HCT116 (cell line): ENCODE results near the gene MAPKAP1. TPM values are rescaled to one million over a fixed set of nuclear protein-coding genes. Genes with fewer than 3 reads are reported as not detected.

ENCODE experiments used
- ATAC-seq: fragments of 200-7000 bp; cut with Tn5 transposase; 2 replicates; pipeline ENCODE4 v1.9.1; 2020; ENCODE audit warnings: mild to moderate bottlenecking, moderate library complexity
- BruUV-seq: library from RNA; stranded (reverse); fragments of 400-500 nt; replicated peaks from 2 replicates; lab custom pipeline; 2021; lab: Mats Ljungman, UMichigan
- CTCF ChIA-PET: fragments of 300-600 bp; sonication (Branson Sonifier 250); formaldehyde crosslinking; loops from one replicate; lab custom pipeline; 2021; ENCODE audit warnings: antibody characterized with exemption; lab: Charles Lee
- POLR2A ChIA-PET: fragments of 300-600, 350-600 bp; sonication (Branson Sonifier 250); formaldehyde crosslinking; loops from one replicate; lab custom pipeline; 2021; ENCODE audit warnings: antibody characterized with exemption; lab: Charles Lee
- RAD21 ChIA-PET, 2 experiments: fragments of 300-600 bp; sonication (Branson Sonifier 250); formaldehyde crosslinking; loops; one replicate each; lab custom pipeline; 2023; ENCODE audit warnings: low total read pairs in 2 of 2; ENCODE audit not compliant: uncharacterized antibody in 2 of 2, unreplicated experiment in 2 of 2, low non-redundant PET in 1 of 2; lab: Charles Lee
- DNase-seq: peaks from one replicate; pipeline ENCODE4 v3.0.0-alpha.2; 2010; ENCODE audit warnings: low read depth, low spot score
- H2AFZ ChIP-seq: fragments of 200-600 bp; shearing (Covaris generic), sonication (generic); 2 replicates; pipeline ENCODE4 v1.6.1; 2017; ENCODE audit warnings: low read depth, mixed run types, mixed read lengths, antibody characterized with exemption, low read length; ENCODE audit not compliant: poor library complexity, severe bottlenecking
- H3K27ac ChIP-seq: 2 replicates; pipeline ENCODE4 v1.5.1; 2012; ENCODE audit warnings: low read depth, low read length
- H3K27me3 ChIP-seq: fragments of 200-600 bp; sonication (generic); 2 replicates; pipeline ENCODE4 v1.6.1; 2016; ENCODE audit warnings: mixed run types, low read length, mixed read lengths; ENCODE audit not compliant: insufficient read depth
- H3K36me3 ChIP-seq, 2 experiments: fragments of 200-500 bp in 1 of 2; fragments of 200-600 bp in 1 of 2; sonication (Bioruptor generic) in 1 of 2; sonication (generic) in 1 of 2; 2 replicates each; pipeline versions ENCODE4 v1.5.1 to v1.6.1; 2014 to 2016; ENCODE audit warnings: low read length in 2 of 2, inconsistent platforms in 1 of 2, mixed read lengths in 1 of 2, mixed run types in 1 of 2; ENCODE audit not compliant: insufficient read depth in 2 of 2, control insufficient read depth in 1 of 2
- H3K4me1 ChIP-seq, 2 experiments: fragments of 200-600 bp in 1 of 2; sonication (generic) in 1 of 2; 2 replicates each; pipeline versions ENCODE4 v1.5.1 to v1.6.1; 2012 to 2017; ENCODE audit warnings: low read length in 2 of 2, inconsistent platforms in 1 of 2, mild to moderate bottlenecking in 1 of 2, mixed read lengths in 1 of 2, mixed run types in 1 of 2, moderate library complexity in 1 of 2; ENCODE audit not compliant: insufficient read depth in 2 of 2, control insufficient read depth in 1 of 2
- H3K4me2 ChIP-seq: fragments of 200-600 bp; sonication (generic); 2 replicates; pipeline ENCODE4 v1.6.1; 2017; ENCODE audit warnings: mixed run types, low read length, mixed read lengths
- H3K4me3 ChIP-seq, 2 experiments: fragments of 200-600 bp in 1 of 2; sonication (generic) in 1 of 2; replicated peaks in 1 of 2; 2 replicates each; pipeline ENCODE4 v1.5.1; 2011 to 2016; ENCODE audit warnings: low read length in 2 of 2, control low read depth in 1 of 2, low read depth in 1 of 2, mild to moderate bottlenecking in 1 of 2, mixed read lengths in 1 of 2, mixed run types in 1 of 2
- H3K79me2 ChIP-seq: fragments of 200-600 bp; sonication (generic); 2 replicates; pipeline ENCODE4 v1.6.1; 2017; ENCODE audit warnings: mild to moderate bottlenecking, mixed run types, low read length, moderate library complexity, mixed read lengths; ENCODE audit not compliant: insufficient read depth
- H3K9ac ChIP-seq: fragments of 200-600 bp; sonication (generic); 2 replicates; pipeline ENCODE4 v1.6.1; 2016; ENCODE audit warnings: low read length, mixed read lengths
- H3K9me2 ChIP-seq: fragments of 200-600 bp; sonication (generic), shearing (Covaris generic); 2 replicates; pipeline ENCODE4 v1.6.1; 2017; ENCODE audit warnings: mixed run types, mild to moderate bottlenecking, moderate library complexity; ENCODE audit not compliant: insufficient read depth
- H3K9me3 ChIP-seq, 2 experiments: fragments of 200-500 bp in 1 of 2; fragments of 200-600 bp in 1 of 2; sonication (Bioruptor generic) in 1 of 2; sonication (generic) in 1 of 2; 2 replicates each; pipeline ENCODE4 v1.6.1; 2014 to 2017; ENCODE audit warnings: low read length in 2 of 2, mixed read lengths in 2 of 2, inconsistent platforms in 1 of 2, low read depth in 1 of 2, mild to moderate bottlenecking in 1 of 2, mixed run types in 1 of 2, moderate library complexity in 1 of 2; ENCODE audit not compliant: control insufficient read depth in 1 of 2, insufficient read depth in 1 of 2
- H4K20me1 ChIP-seq: fragments of 200-600 bp; sonication (generic), shearing (Covaris generic); 2 replicates; pipeline ENCODE4 v1.6.1; 2017; ENCODE audit warnings: mixed run types, mild to moderate bottlenecking, moderate library complexity; ENCODE audit not compliant: insufficient read depth
- CBX3 ChIP-seq: IDR thresholded peaks from 2 replicates; pipeline ENCODE4 v1.6.1; 2012; ENCODE audit warnings: low read depth
- ELF1 ChIP-seq: IDR thresholded peaks from 2 replicates; pipeline ENCODE4 v1.6.1; 2012; ENCODE audit warnings: low read depth, borderline replicate concordance
- EZH2phosphoT487 ChIP-seq: fragments of 200-600 bp; IDR thresholded peaks from 2 replicates; pipeline ENCODE4 v1.6.1; 2018; ENCODE audit warnings: antibody characterized with exemption, borderline replicate concordance
- FOSL1 ChIP-seq: IDR thresholded peaks from 2 replicates; pipeline ENCODE4 v1.6.1; 2012; ENCODE audit warnings: low read depth
- JUND ChIP-seq: IDR thresholded peaks from 2 replicates; pipeline ENCODE4 v1.6.1; 2012
- POLR2AphosphoS5 ChIP-seq: IDR thresholded peaks from 2 replicates; pipeline ENCODE4 v1.6.1; 2011; ENCODE audit warnings: mild to moderate bottlenecking, low read depth, low read length, moderate library complexity
- RAD21 ChIP-seq: IDR thresholded peaks from 2 replicates; pipeline ENCODE4 v1.6.1; 2012; ENCODE audit warnings: low read depth, mild to moderate bottlenecking
- SIN3A ChIP-seq: IDR thresholded peaks from 2 replicates; pipeline ENCODE4 v1.6.1; 2012; ENCODE audit warnings: low read depth
- TCF7L2 ChIP-seq: IDR thresholded peaks from 2 replicates; pipeline ENCODE4 v1.7.0; 2011; ENCODE audit warnings: borderline replicate concordance, inconsistent platforms; ENCODE audit not compliant: insufficient read depth, insufficient read length; ENCODE audit errors: extremely low read depth
- YY1 ChIP-seq: IDR thresholded peaks from 2 replicates; pipeline ENCODE4 v1.6.1; 2011; ENCODE audit warnings: low read length, low read depth, moderate library complexity, mild to moderate bottlenecking; ENCODE audit not compliant: insufficient replicate concordance; ENCODE audit errors: extremely low read depth
- ZFX ChIP-seq: fragments of 450-650 bp; IDR thresholded peaks from 2 replicates; pipeline ENCODE4 v1.6.1; 2017
- ZNF274 ChIP-seq: fragments of 200-500 bp; sonication (Bioruptor generic); IDR thresholded peaks from 2 replicates; pipeline ENCODE4 v1.6.1; 2014; ENCODE audit warnings: mild to moderate bottlenecking, low read depth, low read length, inconsistent platforms
- intact Hi-C: fragments of 100-400 bp; cut with micrococcal nuclease; formaldehyde crosslinking; loops from 2 replicates; pipeline ENCODE4 v1.10.0; 2022
- total RNA-seq: library from RNA; stranded (reverse); gene quantifications from one replicate; pipeline ENCODE4 v1.2.1, GENCODE V29; 2021; ENCODE audit not compliant: unreplicated experiment
- TF ChIP-seq, protein P1 (sequence below): IDR thresholded peaks from 2 replicates; pipeline ENCODE4 v1.6.1; 2012
- TF ChIP-seq, protein P2 (sequence below), 3 experiments: fragments of 200-600 bp in 1 of 3; sonication (generic) in 1 of 3; IDR thresholded peaks in 2 of 3; conservative IDR thresholded peaks in 1 of 3; 2 replicates each; pipeline ENCODE4 v1.5.1; 2012 to 2017; ENCODE audit warnings: low read depth in 2 of 3, low read length in 2 of 3, antibody characterized with exemption in 1 of 3, borderline replicate concordance in 1 of 3, control low read depth in 1 of 3, mild to moderate bottlenecking in 1 of 3, mixed read lengths in 1 of 3, mixed run types in 1 of 3, moderate library complexity in 1 of 3; ENCODE audit not compliant: insufficient read depth in 1 of 3
- TF ChIP-seq, protein P3 (sequence below): IDR thresholded peaks from 2 replicates; pipeline ENCODE4 v1.6.1; 2012

Gene MAPKAP1
- total RNA-seq, 1 experiment from 2014 or later = 72.5 TPM

DNA sequence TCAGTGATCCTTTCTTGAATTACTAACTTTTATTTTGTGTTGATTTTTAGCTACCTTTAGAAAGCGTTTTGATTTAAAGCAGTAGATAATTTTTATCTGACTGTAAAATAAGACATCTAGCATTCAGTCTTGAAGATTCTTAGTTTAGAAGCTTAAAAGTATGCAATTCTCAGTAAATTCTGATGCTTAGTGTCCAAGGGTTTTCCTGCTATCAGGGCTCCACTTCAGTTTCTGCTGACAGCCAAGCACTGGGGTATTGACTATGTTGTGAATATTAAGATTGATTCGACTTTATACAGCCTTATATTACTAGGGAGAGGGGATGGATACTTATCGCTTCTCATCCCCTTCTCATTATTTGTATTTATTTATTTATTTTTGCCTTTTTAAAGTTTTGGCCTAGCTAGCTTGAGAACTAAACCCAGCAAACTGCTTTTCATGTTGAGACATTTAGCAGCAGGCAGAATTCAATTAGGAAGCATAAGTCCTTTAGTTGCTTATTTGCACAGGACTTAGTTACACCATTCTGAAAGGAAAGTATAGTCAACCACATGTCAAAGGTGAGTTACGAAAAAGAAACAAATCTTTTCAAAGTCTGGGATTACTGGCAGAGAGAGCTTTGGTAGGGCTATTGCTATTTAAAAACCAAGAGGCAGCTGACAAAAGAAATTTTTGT lies 43.1 kb upstream of the MAPKAP1 start:
- no peak overlapping the region for H3K27ac ChIP-seq
- H3K27me3 ChIP-seq = no peaks in the 10 kb centered on the region
- no peaks in the 10 kb centered on the region for H4K20me1 ChIP-seq
- H3K4me3 ChIP-seq = no peak overlapping the region
- H3K9me3 ChIP-seq = no peaks in the 10 kb centered on the region
- TF ChIP-seq FOSL1 (no peak), SIN3A (no peak), YY1 (no peak), CBX3 (no peak), JUND (no peak), ZNF274 (no peak), RAD21 (no peak), ELF1 (no peak), POLR2AphosphoS5 (no peak), EZH2phosphoT487 (no peak), ZFX (no peak), TCF7L2 (no peak)
- TF ChIP-seq, protein P1, sequence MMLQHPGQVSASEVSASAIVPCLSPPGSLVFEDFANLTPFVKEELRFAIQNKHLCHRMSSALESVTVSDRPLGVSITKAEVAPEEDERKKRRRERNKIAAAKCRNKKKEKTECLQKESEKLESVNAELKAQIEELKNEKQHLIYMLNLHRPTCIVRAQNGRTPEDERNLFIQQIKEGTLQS = no peak
- TF ChIP-seq, protein P2, sequence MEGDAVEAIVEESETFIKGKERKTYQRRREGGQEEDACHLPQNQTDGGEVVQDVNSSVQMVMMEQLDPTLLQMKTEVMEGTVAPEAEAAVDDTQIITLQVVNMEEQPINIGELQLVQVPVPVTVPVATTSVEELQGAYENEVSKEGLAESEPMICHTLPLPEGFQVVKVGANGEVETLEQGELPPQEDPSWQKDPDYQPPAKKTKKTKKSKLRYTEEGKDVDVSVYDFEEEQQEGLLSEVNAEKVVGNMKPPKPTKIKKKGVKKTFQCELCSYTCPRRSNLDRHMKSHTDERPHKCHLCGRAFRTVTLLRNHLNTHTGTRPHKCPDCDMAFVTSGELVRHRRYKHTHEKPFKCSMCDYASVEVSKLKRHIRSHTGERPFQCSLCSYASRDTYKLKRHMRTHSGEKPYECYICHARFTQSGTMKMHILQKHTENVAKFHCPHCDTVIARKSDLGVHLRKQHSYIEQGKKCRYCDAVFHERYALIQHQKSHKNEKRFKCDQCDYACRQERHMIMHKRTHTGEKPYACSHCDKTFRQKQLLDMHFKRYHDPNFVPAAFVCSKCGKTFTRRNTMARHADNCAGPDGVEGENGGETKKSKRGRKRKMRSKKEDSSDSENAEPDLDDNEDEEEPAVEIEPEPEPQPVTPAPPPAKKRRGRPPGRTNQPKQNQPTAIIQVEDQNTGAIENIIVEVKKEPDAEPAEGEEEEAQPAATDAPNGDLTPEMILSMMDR (IDR thresholded peaks at IDR 0.05 in 2 of 3, conservative IDR thresholded peaks at IDR 0.05 in 1 of 3; ENCODE audit: borderline replicate concordance in 1 of 3, insufficient read depth in 1 of 3, low read depth in 2 of 3, low read length in 2 of 3) = no peak
- TF ChIP-seq, protein P3, sequence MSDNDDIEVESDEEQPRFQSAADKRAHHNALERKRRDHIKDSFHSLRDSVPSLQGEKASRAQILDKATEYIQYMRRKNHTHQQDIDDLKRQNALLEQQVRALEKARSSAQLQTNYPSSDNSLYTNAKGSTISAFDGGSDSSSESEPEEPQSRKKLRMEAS = no peak
- TF ChIP-seq, all 23 proteins: peak for 0
- ChIA-PET POLR2A (no interaction called here), RAD21 (no interaction called here), CTCF (no interaction called here)
- H3K9ac ChIP-seq = no peak overlapping the region
- no peaks in the 10 kb centered on the region for H3K36me3 ChIP-seq
- intact Hi-C loops = loop anchor here (5.0 to 10.0 kb wide), 2 partner anchors 343 to 475 kb away; no protein-coding TSS in a partner anchor
- H3K9me2 ChIP-seq = no peaks in the 10 kb centered on the region
- H2AFZ ChIP-seq = no peak overlapping the region
- no peak overlapping the region for H3K4me2 ChIP-seq
- ATAC-seq = no peak
- peaks cover 10 to 30% of the 10 kb centered on the region in 2 experiments for H3K4me1 ChIP-seq
- no peak for DNase-seq
- no TSS peak for BruUV-seq
- H3K79me2 ChIP-seq = no peaks in the 10 kb centered on the region
